ENCODE results near the gene CETN2. TPM values are rescaled to one million over a fixed set of nuclear protein-coding genes. Genes with fewer than 3 reads are reported as not detected.

Gene CETN2
- total RNA-seq (38.3 TPM), polyA plus RNA-seq (44.1 TPM)

- Histone ChIP-seq H3K36me3 (ENCODE audit: insufficient read depth) (no peaks in the 10 kb centered on the region), H3K27ac (ENCODE audit: low read depth) (no peak within 1 kb of the TSS), H3K4me3 (ENCODE audit: low read depth, low read length) (peak within 1 kb of the TSS; percentile 73), H3K4me1 (ENCODE audit: insufficient read depth) (no peaks in the 10 kb centered on the region)
- WGBS, result under 1% methylated on average over 69 of the region's 71 CpGs
- DNase-seq (ENCODE audit: extremely low spot score), result peak; percentile 82
Measured at GRCh38 chrX:152830312-152831305, at the start of gene CETN2, which contains the start of gene NSDHL. CETN2 (minus strand) TSS chrX:152830757; CDS start chrX:152830710, 47 bp downstream. NSDHL (plus strand) TSS chrX:152831063; CDS start chrX:152846325, 15,262 bp downstream.

- no peaks in the 10 kb centered on the region for H3K36me3 ChIP-seq (ENCODE audit: insufficient read depth)
- no peaks in the 10 kb centered on the region for H3K4me1 ChIP-seq (ENCODE audit: insufficient read depth)
- WGBS, result 79% methylated on average over 16 of the region's 16 CpGs
- DNase-seq (ENCODE audit: extremely low spot score), result no peak
- no peak overlapping the region for H3K27ac ChIP-seq (ENCODE audit: low read depth)
- H3K4me3 ChIP-seq (ENCODE audit: low read depth, low read length), result no peak overlapping the region
Measured at GRCh38 chrX:152878976-152879755, 48.6 kb upstream of the CETN2 start.

GRCh38 chrX:152876931-152877840, 46.6 kb upstream of the CETN2 start:
- H3K4me1 ChIP-seq (ENCODE audit: insufficient read depth), result no peaks in the 10 kb centered on the region
- no peak for DNase-seq (ENCODE audit: extremely low spot score)
- no peaks in the 10 kb centered on the region for H3K36me3 ChIP-seq (ENCODE audit: insufficient read depth)
- WGBS, result 86% methylated on average over 10 of the region's 10 CpGs
- H3K4me3 ChIP-seq (ENCODE audit: low read depth, low read length), result no peak overlapping the region
- no peak overlapping the region for H3K27ac ChIP-seq (ENCODE audit: low read depth)

- 93% methylated on average over 2 of the region's 2 CpGs for WGBS
- Histone ChIP-seq H3K27ac (ENCODE audit: low read depth) (no peak overlapping the region), H3K4me3 (ENCODE audit: low read depth, low read length) (no peak overlapping the region), H3K36me3 (ENCODE audit: insufficient read depth) (peaks cover 3% of the 10 kb centered on the region), H3K4me1 (ENCODE audit: insufficient read depth) (no peaks in the 10 kb centered on the region)
- DNase-seq (ENCODE audit: extremely low spot score), result no peak
Measured at GRCh38 chrX:152873361-152873760, 42.8 kb upstream of the CETN2 start.

DNA sequence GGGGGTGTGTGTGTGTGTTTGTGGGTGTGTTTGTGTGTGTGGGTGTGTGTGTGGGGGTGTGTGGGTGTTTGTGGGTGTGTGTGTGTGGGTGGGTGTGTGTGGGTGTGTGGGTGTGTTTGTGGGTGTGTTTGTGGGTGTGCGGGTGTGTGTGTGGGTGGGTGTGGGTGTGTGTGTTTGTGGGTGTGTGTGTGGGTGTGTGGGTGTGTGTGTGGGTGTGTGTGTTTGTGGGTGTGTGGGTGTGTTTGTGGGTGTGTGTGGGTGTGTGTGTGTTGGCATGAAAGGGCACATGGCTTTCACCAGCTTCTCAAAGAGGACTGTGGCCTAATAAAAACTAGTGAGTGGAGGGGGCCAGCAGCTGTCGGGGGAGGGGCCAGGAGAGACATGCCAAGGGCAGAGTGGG, 42.0 kb upstream of the CETN2 start:
- 84% methylated on average over 1 of the region's 2 CpGs for WGBS
- no peak for DNase-seq (ENCODE audit: extremely low spot score)

GRCh38 chrX:152871260-152871659, 40.7 kb upstream of the CETN2 start:
- no peak for DNase-seq (ENCODE audit: extremely low spot score)
- no peaks in the 10 kb centered on the region for H3K4me1 ChIP-seq (ENCODE audit: insufficient read depth)
- H3K4me3 ChIP-seq (ENCODE audit: low read depth, low read length), result no peak overlapping the region
- WGBS, result 82% methylated on average over 9 of the region's 9 CpGs
- H3K27ac ChIP-seq (ENCODE audit: low read depth), result no peak overlapping the region
- H3K36me3 ChIP-seq (ENCODE audit: insufficient read depth), result peaks cover 3% of the 10 kb centered on the region

More for the DNA sequence above, 42.0 kb upstream of the CETN2 start:
- Histone ChIP-seq H3K27ac (ENCODE audit: low read depth) (no peak overlapping the region), H3K4me3 (ENCODE audit: low read depth, low read length) (no peak overlapping the region), H3K36me3 (ENCODE audit: insufficient read depth) (peaks cover 3% of the 10 kb centered on the region), H3K4me1 (ENCODE audit: insufficient read depth) (no peaks in the 10 kb centered on the region)

- Histone ChIP-seq H3K36me3 (ENCODE audit: insufficient read depth) (peaks cover 3% of the 10 kb centered on the region), H3K4me3 (ENCODE audit: low read depth, low read length) (no peak overlapping the region), H3K4me1 (ENCODE audit: insufficient read depth) (no peaks in the 10 kb centered on the region), H3K27ac (ENCODE audit: low read depth) (no peak overlapping the region)
- no peak for DNase-seq (ENCODE audit: extremely low spot score)
- WGBS, result 89% methylated on average over 7 of the region's 7 CpGs
Measured at GRCh38 chrX:152869972-152870371, 39.4 kb upstream of the CETN2 start.

GRCh38 chrX:152866386-152866785, 35.8 kb upstream of the CETN2 start:
- no peak for DNase-seq (ENCODE audit: extremely low spot score)
- no peaks in the 10 kb centered on the region for H3K4me1 ChIP-seq (ENCODE audit: insufficient read depth)
- H3K27ac ChIP-seq (ENCODE audit: low read depth), result no peak overlapping the region
- peaks cover 3% of the 10 kb centered on the region for H3K36me3 ChIP-seq (ENCODE audit: insufficient read depth)
- H3K4me3 ChIP-seq (ENCODE audit: low read depth, low read length), result no peak overlapping the region
- 76% methylated on average over 5 of the region's 5 CpGs for WGBS

DNA sequence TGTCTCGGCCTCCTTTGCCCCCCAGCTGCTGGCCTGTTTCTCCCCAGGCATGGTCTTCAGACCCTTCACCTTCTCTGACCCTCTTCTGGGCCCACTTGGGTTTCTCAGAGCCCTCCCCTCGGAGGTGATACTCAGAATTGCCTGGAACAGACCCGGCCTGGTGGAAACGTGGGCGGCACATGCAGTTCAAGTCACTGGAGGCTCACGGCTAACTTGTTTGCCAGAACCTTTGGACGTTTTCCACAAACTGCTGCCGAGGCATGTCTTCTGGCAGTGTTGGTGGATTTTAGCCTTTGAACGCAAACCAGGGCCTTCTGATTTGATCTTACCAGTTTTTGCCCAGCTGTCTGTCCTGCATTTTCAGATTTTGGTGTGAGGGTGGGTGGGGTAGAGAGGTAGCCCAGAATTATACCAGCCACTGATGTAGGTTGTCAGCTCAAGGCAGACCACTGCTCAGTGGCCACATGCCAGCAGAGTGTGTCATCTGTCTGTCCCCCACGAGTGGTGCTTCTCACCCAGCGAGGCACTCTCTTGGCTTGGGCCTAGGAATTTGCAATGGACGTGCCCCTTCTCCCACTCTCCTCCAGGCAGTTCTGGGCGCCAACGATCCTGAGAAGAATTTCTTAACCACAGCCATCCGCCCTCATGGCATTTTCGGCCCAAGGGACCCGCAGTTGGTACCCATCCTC, 34.8 kb upstream of the CETN2 start:
- WGBS, result 88% methylated on average over 17 of the region's 17 CpGs
- Histone ChIP-seq H3K4me3 (ENCODE audit: low read depth, low read length) (no peak overlapping the region), H3K27ac (ENCODE audit: low read depth) (no peak overlapping the region), H3K4me1 (ENCODE audit: insufficient read depth) (no peaks in the 10 kb centered on the region), H3K36me3 (ENCODE audit: insufficient read depth) (peaks cover 3% of the 10 kb centered on the region)
- no peak for DNase-seq (ENCODE audit: extremely low spot score)

GRCh38 chrX:152861826-152862225, 31.3 kb upstream of the CETN2 start:
- H3K36me3 ChIP-seq (ENCODE audit: insufficient read depth), result no peaks in the 10 kb centered on the region
- 72% methylated on average over 6 of the region's 6 CpGs for WGBS

GRCh38 chrX:152861116-152861515, 30.6 kb upstream of the CETN2 start:
- Histone ChIP-seq H3K36me3 (ENCODE audit: insufficient read depth) (no peaks in the 10 kb centered on the region), H3K27ac (ENCODE audit: low read depth) (no peak overlapping the region)
- 45% methylated on average over 3 of the region's 3 CpGs for WGBS

More at GRCh38 chrX:152861826-152862225, 31.3 kb upstream of the CETN2 start:
- no peak for DNase-seq (ENCODE audit: extremely low spot score)
- no peak overlapping the region for H3K4me3 ChIP-seq (ENCODE audit: low read depth, low read length)
- no peak overlapping the region for H3K27ac ChIP-seq (ENCODE audit: low read depth)
- no peaks in the 10 kb centered on the region for H3K4me1 ChIP-seq (ENCODE audit: insufficient read depth)

DNA sequence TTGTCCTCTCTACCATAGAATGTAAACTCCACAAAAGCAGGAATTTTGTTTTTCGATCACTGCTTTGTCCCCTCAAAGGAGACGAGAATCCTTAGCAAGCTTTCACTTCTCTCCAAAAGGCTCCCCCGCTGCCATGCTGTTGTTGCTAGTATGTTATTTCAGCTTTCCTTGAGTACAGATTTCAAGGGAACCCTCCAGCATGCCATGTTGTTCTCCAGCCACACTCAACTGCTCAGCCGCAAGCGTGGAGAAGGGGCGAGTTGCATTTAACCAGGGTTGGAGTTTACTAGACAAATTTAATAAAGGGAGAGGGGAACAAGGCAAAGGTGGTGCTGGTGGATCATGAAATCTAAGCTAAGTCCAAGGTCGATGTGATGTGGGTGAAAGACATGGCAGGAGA, 23.4 kb upstream of the CETN2 start:
- Histone ChIP-seq H3K4me1 (ENCODE audit: insufficient read depth) (no peaks in the 10 kb centered on the region), H3K27ac (ENCODE audit: low read depth) (no peak overlapping the region), H3K4me3 (ENCODE audit: low read depth, low read length) (no peak overlapping the region), H3K36me3 (ENCODE audit: insufficient read depth) (peaks cover 3% of the 10 kb centered on the region)
- no peak for DNase-seq (ENCODE audit: extremely low spot score)
- WGBS, result 97% methylated on average over 7 of the region's 7 CpGs

More at GRCh38 chrX:152861116-152861515, 30.6 kb upstream of the CETN2 start:
- Histone ChIP-seq H3K4me3 (ENCODE audit: low read depth, low read length) (no peak overlapping the region), H3K4me1 (ENCODE audit: insufficient read depth) (no peaks in the 10 kb centered on the region)
- no peak for DNase-seq (ENCODE audit: extremely low spot score)

All from urinary bladder (tissue), 4 donors.